GM18868 (cell line): ENCODE data around the gene VAV1.

Source experiments
- ATAC-seq: cut with Tn5 transposase; IDR thresholded peaks from one replicate; pipeline ENCODE4 v1.9.1; 2021; ENCODE audit warnings: mild to moderate bottlenecking, moderate library complexity; ENCODE audit not compliant: unreplicated experiment

VAV1 gene

DNA sequence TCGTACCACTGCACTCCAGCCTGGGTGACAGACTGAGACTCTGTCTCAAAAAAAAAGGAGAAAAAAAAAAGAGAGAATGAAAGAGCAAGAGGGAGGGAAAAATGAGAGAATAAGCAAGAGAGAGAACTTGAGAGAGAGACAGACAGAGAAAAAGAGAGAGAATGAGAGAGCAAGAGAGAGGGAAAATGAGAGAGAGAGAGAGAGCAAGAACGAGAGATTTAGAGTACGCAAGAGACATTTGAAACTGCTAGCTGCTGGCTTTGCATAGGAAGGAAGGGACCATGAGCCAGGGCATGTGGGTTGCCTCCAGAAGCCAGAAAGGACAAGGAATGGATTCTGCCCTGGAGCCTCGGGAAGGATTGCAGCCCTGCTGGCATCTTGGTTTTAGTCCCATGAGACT, 105.3 kb downstream of the VAV1 start:
- ATAC-seq: no peak

DNA sequence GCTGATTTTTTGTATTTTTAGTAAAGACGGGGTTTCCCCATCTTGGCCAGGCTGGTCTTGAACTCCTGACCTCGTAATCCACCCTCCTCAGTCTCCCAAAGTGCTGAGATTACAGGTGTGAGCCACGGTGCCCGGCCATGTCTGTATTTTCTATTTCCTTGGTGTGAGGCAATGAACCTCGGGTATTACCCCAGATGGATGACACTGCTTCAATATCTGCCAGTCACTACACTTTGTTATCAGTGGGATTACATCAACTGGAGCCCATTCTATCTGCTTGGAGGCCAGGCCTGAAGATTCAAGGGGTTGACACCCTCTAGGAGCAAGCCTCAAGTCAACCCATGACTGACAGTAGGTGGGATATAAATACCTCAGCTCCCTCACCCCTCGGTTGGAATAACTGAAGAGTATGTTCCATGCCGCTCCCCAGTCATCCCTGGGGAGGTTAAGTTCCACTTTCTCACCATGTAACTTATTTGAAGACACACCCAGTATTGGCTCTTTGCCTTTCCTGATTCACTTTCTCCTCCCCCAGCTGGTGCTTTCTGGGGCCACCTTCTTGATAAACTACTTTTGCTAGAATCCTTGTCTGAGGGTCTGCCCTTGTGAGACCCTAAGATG, 113.9 kb downstream of the VAV1 start:
- no peak for ATAC-seq

DNA sequence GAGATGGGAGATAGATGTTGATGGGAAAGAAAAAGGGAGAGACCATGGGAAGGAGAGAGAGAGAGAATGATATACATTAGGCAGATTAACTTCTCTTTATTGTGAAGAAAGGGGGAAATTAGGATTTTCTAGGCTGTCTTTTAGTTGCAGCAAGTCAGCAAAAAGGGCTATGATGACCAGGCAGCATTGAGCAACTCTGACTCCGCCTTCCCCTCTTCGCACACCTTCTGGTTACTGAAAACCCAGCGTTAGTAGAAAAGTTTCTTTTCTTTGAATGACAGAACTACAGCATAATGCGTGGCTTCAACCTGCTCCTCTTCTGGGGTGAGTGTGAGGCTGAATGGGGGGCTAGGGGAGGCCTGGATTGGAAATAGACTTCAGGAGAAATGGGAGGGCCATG, 114.8 kb downstream of the VAV1 start, which contains the start of gene ADGRE1:
ADGRE1 (plus strand) TSS at position 264 of the 400 bp plus-strand sequence; CDS start at position 294, 30 bp downstream.
- ATAC-seq: no peak

DNA sequence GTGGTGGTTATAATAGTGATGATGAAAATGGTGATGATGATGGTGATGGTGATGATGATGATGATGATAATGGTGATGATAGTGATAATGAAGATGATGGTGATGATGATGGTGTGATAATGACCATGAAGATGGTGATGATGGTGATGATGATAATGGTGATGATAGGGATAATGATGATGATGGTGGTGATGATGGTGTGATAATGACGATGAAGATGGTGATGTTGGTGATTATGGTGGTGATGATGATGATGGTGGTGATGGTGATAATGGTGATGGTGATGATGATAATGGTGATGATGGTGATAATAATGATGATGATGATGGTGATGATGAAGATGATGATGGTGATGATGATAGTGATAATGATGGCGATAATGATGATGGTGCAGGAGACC, 116.5 kb downstream of the VAV1 start:
- no peak for ATAC-seq

DNA sequence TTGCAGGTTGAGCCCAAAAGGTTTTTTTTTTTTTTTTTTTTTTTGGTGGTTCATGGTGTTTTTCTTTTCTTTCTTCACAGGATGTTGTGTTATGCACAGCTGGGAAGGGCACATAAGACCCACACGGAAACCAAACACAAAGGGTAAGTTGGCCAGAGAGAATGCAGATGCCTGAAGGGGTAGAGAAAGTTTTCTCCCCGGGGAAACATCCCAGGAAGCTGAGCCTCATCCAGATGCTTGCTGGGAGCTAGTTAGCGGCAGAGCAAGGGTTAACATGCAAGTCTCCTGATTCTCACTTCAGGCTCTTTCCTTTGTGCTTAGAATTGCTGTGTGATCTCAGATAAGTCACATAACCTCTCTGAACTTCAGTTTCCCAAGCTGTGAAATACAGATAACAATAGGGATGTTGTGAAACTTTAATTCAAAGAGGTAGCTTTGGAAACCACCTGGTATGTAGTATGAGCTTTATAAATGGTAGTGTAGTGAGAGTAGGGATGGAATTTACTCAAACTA, 117.9 kb downstream of the VAV1 start:
- ATAC-seq: no peak

DNA sequence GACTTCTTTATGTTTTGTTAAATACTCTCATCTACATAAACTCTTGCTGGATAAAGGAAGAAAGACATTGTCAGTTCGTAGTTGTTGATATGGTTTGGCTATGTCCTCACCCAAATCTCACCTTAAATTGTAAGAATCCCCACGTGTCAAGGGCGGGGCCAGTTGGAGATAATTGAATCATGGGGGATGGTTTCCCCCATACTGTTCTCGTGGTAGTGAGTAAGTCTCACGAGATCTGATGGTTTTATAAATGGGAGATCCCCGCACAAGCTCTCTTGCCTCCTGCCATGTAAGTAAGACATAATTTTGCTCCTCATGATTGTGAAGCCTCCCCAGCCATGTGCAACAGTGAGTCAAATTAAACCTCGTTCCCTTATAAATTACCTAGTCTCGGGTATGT, 118.4 kb downstream of the VAV1 start:
- no peak for ATAC-seq

DNA sequence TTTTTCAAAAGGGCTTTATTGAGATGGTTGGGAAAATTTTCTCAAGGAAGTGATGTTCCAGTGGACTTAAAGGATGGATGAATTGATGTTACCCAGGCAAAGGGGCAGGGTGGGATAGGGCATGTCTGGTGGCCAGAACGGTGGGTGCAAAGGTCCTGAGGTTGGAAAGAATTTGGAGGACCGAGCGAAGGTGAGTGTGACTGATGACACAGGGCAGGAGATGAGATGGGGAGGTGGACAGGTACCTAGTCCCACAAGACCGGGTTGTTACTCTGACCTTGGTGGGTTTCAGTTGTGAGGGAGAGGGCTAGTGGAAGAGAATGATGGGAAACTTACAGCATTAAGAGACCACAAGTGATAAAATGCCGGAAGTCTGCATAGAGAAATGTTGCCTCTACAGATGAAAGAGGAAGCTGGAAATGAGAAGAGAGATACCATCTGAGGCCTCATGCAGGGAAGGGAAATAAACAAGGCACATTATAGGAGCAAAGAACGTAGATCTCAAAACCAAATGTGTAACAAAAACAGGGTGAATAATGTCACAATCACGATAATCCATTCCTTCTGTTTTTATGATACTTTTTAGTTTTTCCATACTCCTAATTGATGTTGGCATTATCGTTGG, 119.4 kb downstream of the VAV1 start:
- ATAC-seq: no peak

DNA sequence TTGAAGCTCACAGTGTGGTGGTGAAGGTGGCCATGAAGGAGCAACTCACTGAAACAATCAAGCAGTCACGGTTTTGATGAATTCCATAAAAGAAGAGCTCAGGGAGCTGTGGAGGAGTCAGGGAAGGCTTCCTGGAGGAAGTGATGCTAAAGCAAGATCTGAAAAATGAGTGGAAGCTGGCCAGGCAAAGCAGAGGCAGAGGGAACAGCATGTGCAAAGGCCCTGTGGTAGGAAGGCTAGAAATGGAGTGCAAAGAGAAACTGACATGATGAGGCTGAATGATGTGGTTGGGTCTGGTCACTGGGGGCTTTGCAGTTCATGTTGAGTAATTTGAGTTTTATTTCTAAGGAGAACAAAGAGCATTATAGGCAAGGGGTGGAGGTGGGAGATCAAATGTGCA, 121.8 kb downstream of the VAV1 start:
- ATAC-seq: no peak

DNA sequence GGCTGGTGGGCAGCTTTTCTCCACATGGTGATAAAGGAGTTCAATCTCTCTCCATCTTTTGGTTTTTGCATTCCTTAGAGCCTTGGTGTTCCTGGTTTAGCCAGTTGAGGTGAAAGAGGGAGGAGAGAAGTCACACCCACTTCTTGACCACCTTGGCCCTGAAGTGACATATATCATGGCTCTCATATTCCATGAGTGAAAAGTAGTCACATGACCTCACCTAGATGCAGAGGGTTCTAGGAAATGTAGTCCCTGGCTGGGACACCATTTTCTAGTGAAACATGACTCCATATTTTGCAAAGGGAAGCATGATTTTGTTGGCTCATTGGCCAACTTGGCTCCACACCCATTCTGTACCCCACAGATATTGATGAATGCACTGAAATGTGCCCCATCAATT, 130.9 kb downstream of the VAV1 start:
- no peak for ATAC-seq

DNA sequence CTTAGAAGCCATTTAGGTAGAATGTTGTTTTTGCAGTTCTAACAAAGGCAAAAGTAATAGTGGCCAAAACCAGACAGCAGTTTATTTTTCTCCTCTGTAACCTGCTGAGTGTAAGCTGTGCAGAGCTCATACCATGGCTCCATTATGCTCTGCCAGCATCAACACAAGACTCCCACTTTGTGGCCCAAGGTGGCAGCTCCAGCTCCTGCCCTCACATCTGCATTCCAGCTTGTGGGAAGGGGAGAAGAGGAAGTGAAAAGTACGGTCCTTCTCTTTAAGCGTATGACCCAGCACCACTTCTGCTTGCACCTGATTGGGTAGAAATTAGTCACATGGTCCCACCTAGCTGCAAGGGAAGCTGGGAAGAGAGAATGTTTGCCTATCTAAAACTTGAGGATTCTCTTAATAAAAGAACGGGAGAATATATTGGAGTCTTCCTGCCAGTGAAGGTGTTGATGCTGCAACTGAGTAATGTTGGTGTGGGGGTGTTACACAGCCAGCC, 134.1 kb downstream of the VAV1 start:
- ATAC-seq: no peak
